GM04504 (cell line): Measurements from ENCODE around the gene ADORA2B.
A peak's percentile ranks its signal among the peaks of the same experiment; 100 is the strongest.

Source experiments
- DNase-seq: peaks from one replicate; pipeline ENCODE4 v3.0.0-alpha.2; 2012; ENCODE audit warnings: low read depth

Gene ADORA2B

DNA sequence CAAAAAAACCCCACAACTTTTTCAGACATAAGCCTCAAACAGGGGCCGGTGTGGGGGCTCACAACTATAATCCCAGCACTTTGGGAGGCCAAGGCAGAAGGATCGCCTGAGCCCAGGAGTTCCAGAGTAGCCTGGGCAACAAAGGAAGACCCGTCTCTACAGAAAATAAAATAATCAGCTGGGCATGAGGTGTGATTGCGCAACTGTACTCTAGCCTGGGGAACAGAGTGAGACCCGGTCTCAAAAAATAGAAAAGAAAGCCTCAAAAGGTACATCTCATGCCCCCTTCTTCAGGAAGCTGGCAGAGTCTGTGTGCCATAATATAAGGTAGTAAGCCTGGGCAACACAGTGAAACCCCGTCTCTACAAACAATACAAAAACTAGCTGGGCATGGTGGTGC is 51.4 kb downstream of the ADORA2B start:
- no peak for DNase-seq

DNA sequence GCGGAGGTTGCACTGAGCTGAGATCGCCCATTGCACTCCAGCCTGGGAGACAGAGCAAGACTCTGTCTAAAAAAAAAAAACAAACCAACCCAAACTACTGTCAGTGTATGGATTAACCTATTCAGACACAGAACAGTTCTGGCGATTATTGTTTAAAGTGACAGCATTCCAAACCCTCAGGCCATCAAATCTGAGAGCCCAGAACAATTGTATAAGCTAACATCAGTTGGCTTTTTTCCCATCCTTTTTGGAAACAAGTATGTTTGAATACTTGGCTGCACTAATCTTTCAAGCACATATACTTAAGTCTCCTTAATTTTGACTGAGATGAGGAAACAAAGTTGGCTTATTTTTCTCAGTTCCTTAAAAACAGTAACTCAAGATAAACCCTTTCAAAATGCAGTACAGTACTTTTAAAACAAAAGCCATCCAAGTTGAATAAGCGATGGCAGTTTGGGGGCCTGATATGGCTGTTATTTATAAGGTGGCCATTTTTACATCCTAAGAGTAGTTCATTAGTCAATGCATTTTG is 53.2 kb downstream of the ADORA2B start:
- DNase-seq = no peak

DNA sequence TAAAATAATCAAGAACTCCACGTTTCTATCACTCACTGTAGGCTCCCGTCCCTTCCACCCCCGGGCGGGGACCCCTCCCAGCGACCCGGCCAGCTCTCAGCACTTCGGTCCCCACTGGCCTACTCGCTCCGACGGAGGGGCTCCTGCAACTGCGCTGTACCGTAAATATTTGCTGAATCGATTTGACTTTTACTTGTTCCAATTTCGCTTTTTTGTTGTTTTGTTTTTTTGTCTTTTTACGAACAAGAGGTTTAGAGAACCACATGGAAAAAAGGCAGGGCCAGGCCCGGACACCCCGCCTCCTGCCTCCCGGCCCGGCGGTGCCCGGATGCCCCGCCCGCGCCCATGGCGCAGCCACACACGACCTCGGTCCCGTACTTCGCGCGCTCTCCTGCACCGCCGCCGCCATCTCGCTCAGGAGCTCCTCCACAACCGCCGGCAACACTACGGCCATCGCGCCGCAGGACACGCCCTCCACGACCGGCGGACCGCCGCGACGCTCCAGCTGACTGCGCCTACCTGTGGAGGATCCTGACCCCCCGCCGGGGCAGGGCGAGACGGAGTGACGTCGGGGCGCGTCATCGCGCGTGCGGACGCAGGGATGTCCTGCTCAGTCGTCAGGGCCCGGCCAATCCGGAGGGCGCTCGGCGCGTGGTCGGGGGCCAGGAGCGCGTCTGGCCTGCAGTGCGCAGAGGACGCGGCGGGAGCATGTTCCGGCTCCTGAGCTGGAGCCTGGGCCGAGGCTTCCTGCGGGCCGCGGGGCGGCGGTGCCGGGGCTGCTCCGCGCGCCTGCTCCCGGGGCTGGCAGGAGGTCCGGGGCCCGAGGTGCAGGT is 54.4 kb downstream of the ADORA2B start, which contains the start of the genes TTC19 and ZSWIM7:
TTC19 (plus strand) TSS at position 684 of the 833 bp plus-strand sequence; CDS start at position 709, 25 bp downstream.
ZSWIM7 (minus strand) TSS at position 564 of the 833 bp plus-strand sequence; CDS start at position 454, 110 bp downstream.
- DNase-seq = peak; percentile 79

DNA sequence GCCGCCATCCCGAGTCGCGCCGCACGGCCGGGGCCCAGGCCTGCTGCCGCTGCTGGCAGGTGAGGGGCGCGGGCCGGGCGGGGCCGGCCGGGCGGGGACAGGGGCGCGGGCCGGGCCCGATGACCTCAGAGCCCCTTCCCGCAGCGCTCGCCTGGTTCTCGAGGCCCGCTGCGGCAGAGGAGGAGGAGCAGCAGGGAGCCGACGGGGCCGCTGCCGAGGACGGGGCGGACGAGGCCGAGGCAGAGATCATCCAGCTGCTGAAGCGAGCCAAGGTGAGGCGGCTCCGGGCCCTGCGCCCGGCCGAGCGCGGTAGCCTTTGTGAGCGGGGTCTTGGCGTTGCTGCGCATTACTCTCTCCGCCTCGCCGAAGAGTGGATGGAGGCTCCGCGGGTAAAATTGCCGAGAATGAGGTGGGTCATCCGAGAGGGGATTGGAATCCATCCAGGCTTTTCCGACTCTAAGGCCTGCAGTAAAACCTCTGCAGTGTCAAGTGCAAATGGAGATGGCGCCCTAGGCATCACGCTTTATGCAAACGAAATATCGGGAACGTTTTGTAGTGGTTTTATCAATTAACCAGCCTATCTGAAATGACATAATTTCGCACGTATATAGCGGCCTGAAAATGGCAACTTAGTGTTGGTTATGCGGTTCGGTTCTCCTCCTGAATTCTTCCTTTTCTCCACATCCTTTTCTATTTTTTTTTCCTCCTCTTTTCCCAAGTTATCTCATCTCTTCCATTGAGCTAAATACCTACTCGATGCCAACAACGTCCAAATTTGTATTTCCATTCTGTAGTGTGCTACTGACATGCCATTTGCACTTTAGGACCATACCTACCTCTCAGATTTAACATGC is 55.3 kb downstream of the ADORA2B start:
- no peak for DNase-seq

DNA sequence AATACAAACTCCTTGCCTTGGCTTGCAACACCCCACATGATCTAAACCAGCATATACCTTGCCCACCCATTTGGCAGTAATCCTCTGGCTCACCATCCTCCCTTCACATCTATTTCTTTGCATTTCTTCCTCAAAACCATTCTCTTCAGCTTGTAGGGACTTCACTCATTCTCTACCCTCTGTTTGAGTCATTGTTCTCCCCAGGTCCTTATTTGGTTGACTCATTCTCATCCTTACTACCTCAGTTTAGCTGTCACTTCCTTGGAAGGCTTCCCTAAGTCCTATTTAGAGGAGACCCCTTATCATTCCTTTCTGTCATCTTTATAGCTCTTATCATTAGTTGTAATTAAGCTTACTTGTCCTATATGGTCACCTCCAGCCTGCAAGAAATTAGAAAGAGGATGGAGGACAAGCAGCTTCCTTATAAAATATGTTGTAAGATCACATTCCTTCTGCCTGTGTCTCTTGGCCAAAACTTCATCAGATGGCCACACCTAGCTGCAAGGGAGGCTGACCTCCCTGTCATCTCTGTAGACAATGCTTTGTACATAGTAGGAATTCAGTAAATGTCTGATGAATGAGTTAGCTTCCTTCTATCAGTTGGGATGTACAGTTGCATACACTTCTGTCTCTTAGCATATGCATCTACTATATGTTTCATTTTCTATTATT is 56.4 kb downstream of the ADORA2B start:
- no peak for DNase-seq

DNA sequence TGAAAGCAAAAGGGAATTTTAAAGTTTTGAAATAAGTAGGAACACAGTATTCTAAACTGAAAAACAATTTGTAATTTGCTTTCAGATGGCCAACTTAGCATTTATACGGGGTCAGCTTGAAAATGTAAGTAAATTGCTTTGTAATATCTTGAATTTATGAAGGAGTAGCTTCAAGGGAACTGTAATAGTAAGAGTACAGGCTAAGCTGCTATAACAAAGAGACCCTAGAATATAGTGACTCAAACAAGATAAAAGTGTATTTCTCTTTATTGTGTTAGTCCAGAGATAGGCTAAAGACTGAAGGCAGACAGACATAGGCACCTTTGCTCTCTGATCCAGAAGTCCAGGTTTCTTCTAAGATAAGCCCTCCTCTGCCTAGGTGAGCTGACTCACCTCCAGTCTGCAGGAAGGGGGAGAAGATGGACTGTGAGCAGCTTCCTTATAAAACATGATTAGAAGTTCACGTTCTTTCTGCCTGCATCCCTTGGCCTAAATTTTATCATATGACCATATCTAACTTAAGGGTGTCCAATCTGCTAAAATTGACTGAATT is 57.9 kb downstream of the ADORA2B start:
- no peak for DNase-seq

DNA sequence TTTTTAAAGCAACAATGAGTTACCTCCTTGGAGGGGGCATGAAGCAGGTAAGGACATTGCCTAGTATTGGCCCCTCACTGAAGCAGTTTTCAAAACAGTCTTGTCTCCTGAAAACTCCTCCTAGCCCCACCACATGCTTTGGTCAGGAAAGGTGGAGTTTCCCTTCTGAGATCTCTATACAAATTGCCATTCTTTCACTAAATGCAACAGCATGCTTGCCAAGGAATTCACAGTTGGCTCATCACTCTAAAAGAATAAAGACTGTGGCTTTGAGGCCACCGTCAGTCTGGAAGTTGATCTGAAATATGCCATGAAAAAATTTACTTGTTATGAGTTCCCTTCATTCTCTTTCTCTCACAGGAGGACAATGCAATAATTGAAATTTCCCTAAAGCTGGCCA is 58.9 kb downstream of the ADORA2B start:
- no peak for DNase-seq

DNA sequence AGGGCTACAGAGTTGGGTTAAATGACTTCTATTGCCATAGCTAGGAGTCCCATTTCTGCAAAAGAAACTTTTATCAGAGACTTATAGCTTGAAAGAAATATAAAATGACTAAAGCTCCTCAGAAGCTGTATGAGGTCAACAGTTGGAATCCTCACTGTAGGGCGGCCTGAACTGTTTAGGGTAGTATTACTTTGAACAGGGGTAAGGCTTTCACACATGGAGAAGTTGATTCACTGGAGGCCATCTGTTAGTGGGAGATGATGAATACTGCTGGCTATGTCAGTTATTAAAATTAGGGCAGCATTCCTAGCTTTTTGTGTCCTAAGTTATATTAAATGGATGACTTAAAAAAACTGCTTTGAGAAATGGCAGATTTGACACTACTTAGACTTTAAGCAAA is 60.7 kb downstream of the ADORA2B start:
- DNase-seq = no peak

DNA sequence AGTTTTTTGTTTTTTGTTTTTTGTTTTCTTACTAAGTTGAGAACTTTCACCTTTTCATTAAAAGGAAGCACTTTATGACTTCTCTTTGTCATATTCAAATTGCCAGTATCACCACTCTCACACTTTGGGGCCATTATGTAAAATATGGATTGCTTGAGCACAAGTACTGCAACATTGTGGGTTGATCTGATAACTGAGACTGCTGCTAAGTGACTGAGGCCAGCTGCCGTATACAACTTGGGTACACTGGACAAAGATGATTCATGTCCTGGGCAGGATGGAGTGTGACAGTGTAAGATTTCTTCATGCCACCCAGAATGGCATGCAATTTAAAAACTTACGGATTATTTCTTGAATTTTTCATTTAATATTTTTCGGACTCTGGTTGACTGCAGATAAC is 62.5 kb downstream of the ADORA2B start:
- DNase-seq = no peak

DNA sequence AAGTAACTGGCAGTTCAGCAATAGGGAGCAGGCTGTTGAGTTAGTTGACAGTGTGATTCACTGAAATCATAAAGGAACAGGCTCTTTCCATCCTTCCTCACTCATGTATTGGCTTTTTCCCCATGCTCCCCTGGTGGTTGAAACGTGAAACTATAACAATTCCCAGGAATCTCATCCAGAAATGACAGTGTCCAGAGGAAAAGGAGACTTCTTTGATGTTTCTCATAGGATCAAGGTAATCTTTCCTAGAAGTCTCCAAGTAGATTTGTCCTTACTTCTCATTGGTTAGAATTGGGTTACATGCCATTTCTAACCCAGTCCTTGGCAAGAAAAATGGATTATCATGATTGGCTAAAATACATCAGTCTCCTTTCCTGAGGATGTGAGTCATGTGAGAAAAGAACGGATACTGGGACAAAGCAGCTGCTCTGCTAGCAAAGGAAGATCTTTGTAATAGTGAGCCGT is 69.0 kb downstream of the ADORA2B start:
- peak; percentile 44 for DNase-seq

DNA sequence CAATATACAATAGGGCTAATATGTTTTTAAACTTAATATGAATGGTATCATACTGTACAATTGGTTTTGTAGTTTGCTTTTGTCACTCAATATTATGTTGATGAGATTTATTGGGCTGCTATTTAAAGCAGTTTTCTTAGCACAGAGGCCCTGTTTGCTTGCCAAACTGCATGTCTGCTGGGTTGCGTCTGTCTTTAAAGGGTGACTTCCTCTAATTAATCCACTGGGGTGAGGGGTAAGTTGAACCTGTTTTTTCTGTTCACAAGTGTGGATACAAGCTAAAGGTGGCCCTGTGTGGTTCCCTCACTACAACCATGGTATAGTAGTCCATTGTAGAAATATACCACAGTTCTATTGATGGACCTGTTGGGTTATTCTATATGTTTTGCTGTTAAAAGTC is 74.4 kb downstream of the ADORA2B start:
- DNase-seq = no peak

DNA sequence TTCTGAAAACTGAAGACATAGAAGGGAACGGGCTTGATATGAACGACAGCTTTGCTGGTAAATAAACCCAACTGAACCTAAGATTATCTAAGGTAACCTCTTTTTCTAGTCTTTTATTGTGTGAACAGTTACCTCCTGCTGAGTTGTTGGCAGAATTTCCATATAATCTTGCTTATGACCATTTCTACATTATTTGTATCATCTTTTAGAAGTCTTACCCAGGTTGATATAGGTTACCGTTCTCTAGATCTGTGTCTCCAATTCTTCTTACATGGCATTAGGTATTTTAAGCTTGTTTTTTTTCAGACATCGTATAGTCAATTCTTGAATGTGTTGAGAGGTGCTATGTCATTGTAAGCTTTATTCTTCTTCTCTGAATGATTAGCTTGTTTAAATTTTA is 79.0 kb downstream of the ADORA2B start:
- DNase-seq = no peak

DNA sequence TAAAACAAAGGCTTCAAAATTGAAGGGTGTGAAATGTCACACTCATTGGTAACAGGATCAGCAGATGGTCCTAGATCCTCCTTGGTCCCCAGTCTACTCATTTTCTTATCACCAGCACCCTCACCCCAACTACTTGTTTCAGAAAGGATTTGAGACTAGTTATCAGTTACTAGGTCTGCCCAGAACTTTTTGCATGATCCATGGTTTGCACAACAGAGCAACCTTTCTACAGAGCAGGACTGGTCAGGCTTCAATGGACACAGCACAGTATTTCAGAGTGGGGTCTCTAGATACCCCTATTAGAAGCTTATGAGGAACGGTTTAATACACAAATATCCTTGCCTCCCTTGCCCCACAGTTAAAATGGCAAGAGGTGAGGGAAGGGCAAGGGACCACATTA is 80.3 kb downstream of the ADORA2B start:
- no peak for DNase-seq
